ENCODE data around the gene CHST12.

CHST12 gene

GRCh38 chr7:2403014-2403717, at the start of gene CHST12:
CHST12 (plus strand) TSS chr7:2403611; CDS start chr7:2432640, 29,029 bp downstream.
- H3K27me3 ChIP-seq (ENCODE audit: insufficient read depth, low read length), result no peaks in the 10 kb centered on the region
- no peaks in the 10 kb centered on the region for H3K9me3 ChIP-seq (ENCODE audit: low read length)
- H3K4me3 ChIP-seq (ENCODE audit: low read length), result peak within 1 kb of the TSS; percentile 90

GRCh38 chr7:2353936-2354185, 49.5 kb upstream of the CHST12 start:
- H3K36me3 ChIP-seq (ENCODE audit: insufficient read depth, low read length), result peaks cover 20% of the 10 kb centered on the region
- no peaks in the 10 kb centered on the region for H3K9me3 ChIP-seq (ENCODE audit: low read length)
- H3K4me3 ChIP-seq (ENCODE audit: low read length), result peak overlapping the region; percentile 63

More at GRCh38 chr7:2403014-2403717, at the start of gene CHST12:
- Histone ChIP-seq H3K36me3 (ENCODE audit: insufficient read depth, low read length) (no peaks in the 10 kb centered on the region), H3K4me1 (ENCODE audit: insufficient read depth, low read length) (peaks cover 20% of the 10 kb centered on the region), H2AFZ (ENCODE audit: low read depth, low read length) (peak within 1 kb of the TSS; percentile 97)

GRCh38 chr7:2354186-2354938, 49.0 kb upstream of the CHST12 start, which contains the start of gene EIF3B:
EIF3B (plus strand) TSS chr7:2354827; CDS start chr7:2354922, 95 bp downstream.
- Histone ChIP-seq H3K36me3 (ENCODE audit: insufficient read depth, low read length) (peaks cover 20% of the 10 kb centered on the region), H2AFZ (ENCODE audit: low read depth, low read length) (peak within 1 kb of the TSS; percentile 97), H3K4me3 (ENCODE audit: low read length) (peak within 1 kb of the TSS; percentile 63), H3K4me1 (ENCODE audit: insufficient read depth, low read length) (peaks cover 17% of the 10 kb centered on the region), H3K27me3 (ENCODE audit: insufficient read depth, low read length) (no peaks in the 10 kb centered on the region), H3K9me3 (ENCODE audit: low read length) (no peaks in the 10 kb centered on the region)

More at GRCh38 chr7:2353936-2354185, 49.5 kb upstream of the CHST12 start:
- Histone ChIP-seq H3K27me3 (ENCODE audit: insufficient read depth, low read length) (no peaks in the 10 kb centered on the region), H2AFZ (ENCODE audit: low read depth, low read length) (peak overlapping the region; percentile 97), H3K4me1 (ENCODE audit: insufficient read depth, low read length) (peaks cover 17% of the 10 kb centered on the region)

GRCh38 chr7:2354939-2355704, 48.3 kb upstream of the CHST12 start:
- Histone ChIP-seq H2AFZ (ENCODE audit: low read depth, low read length) (no peak overlapping the region), H3K4me3 (ENCODE audit: low read length) (peak overlapping the region; percentile 63), H3K9me3 (ENCODE audit: low read length) (no peaks in the 10 kb centered on the region), H3K36me3 (ENCODE audit: insufficient read depth, low read length) (peaks cover 25% of the 10 kb centered on the region), H3K27me3 (ENCODE audit: insufficient read depth, low read length) (no peaks in the 10 kb centered on the region), H3K4me1 (ENCODE audit: insufficient read depth, low read length) (peaks cover 23% of the 10 kb centered on the region)

GRCh38 chr7:2355705-2356008, 47.8 kb upstream of the CHST12 start:
- Histone ChIP-seq H2AFZ (ENCODE audit: low read depth, low read length) (no peak overlapping the region), H3K9me3 (ENCODE audit: low read length) (no peaks in the 10 kb centered on the region), H3K36me3 (ENCODE audit: insufficient read depth, low read length) (peaks cover 28% of the 10 kb centered on the region), H3K27me3 (ENCODE audit: insufficient read depth, low read length) (no peaks in the 10 kb centered on the region), H3K4me3 (ENCODE audit: low read length) (peak overlapping the region; percentile 63), H3K4me1 (ENCODE audit: insufficient read depth, low read length) (peaks cover 25% of the 10 kb centered on the region)

- H3K4me3 ChIP-seq (ENCODE audit: low read length), result no peak overlapping the region
- H2AFZ ChIP-seq (ENCODE audit: low read depth, low read length), result no peak overlapping the region
- peaks cover 25% of the 10 kb centered on the region for H3K4me1 ChIP-seq (ENCODE audit: insufficient read depth, low read length)
- H3K9me3 ChIP-seq (ENCODE audit: low read length), result no peaks in the 10 kb centered on the region
- peaks cover 36% of the 10 kb centered on the region for H3K36me3 ChIP-seq (ENCODE audit: insufficient read depth, low read length)
- no peaks in the 10 kb centered on the region for H3K27me3 ChIP-seq (ENCODE audit: insufficient read depth, low read length)
Observed at GRCh38 chr7:2357165-2357564, 46.2 kb upstream of the CHST12 start.

GRCh38 chr7:2357571-2357970, 45.8 kb upstream of the CHST12 start:
- Histone ChIP-seq H3K4me3 (ENCODE audit: low read length) (no peak overlapping the region), H3K27me3 (ENCODE audit: insufficient read depth, low read length) (no peaks in the 10 kb centered on the region), H3K4me1 (ENCODE audit: insufficient read depth, low read length) (peaks cover 25% of the 10 kb centered on the region), H3K9me3 (ENCODE audit: low read length) (no peaks in the 10 kb centered on the region), H2AFZ (ENCODE audit: low read depth, low read length) (no peak overlapping the region), H3K36me3 (ENCODE audit: insufficient read depth, low read length) (peaks cover 40% of the 10 kb centered on the region)

- H2AFZ ChIP-seq (ENCODE audit: low read depth, low read length), result no peak overlapping the region
- H3K4me1 ChIP-seq (ENCODE audit: insufficient read depth, low read length), result peaks cover 25% of the 10 kb centered on the region
- H3K4me3 ChIP-seq (ENCODE audit: low read length), result no peak overlapping the region
- H3K27me3 ChIP-seq (ENCODE audit: insufficient read depth, low read length), result no peaks in the 10 kb centered on the region
- H3K9me3 ChIP-seq (ENCODE audit: low read length), result no peaks in the 10 kb centered on the region
- peaks cover 54% of the 10 kb centered on the region for H3K36me3 ChIP-seq (ENCODE audit: insufficient read depth, low read length)
Observed at GRCh38 chr7:2358968-2359527, 44.4 kb upstream of the CHST12 start.

- Histone ChIP-seq H3K9me3 (ENCODE audit: low read length) (no peaks in the 10 kb centered on the region), H3K4me1 (ENCODE audit: insufficient read depth, low read length) (peaks cover 25% of the 10 kb centered on the region), H3K36me3 (ENCODE audit: insufficient read depth, low read length) (peaks cover 60% of the 10 kb centered on the region), H2AFZ (ENCODE audit: low read depth, low read length) (no peak overlapping the region), H3K27me3 (ENCODE audit: insufficient read depth, low read length) (no peaks in the 10 kb centered on the region), H3K4me3 (ENCODE audit: low read length) (no peak overlapping the region)
Observed at GRCh38 chr7:2359610-2360009, 43.8 kb upstream of the CHST12 start.

GRCh38 chr7:2360796-2361195, 42.6 kb upstream of the CHST12 start:
- H3K4me3 ChIP-seq (ENCODE audit: low read length), result no peak overlapping the region
- peaks cover 70% of the 10 kb centered on the region for H3K36me3 ChIP-seq (ENCODE audit: insufficient read depth, low read length)
- peaks cover 22% of the 10 kb centered on the region for H3K4me1 ChIP-seq (ENCODE audit: insufficient read depth, low read length)
- H3K9me3 ChIP-seq (ENCODE audit: low read length), result no peaks in the 10 kb centered on the region
- no peak overlapping the region for H2AFZ ChIP-seq (ENCODE audit: low read depth, low read length)
- H3K27me3 ChIP-seq (ENCODE audit: insufficient read depth, low read length), result no peaks in the 10 kb centered on the region

- Histone ChIP-seq H2AFZ (ENCODE audit: low read depth, low read length) (no peak overlapping the region), H3K27me3 (ENCODE audit: insufficient read depth, low read length) (no peaks in the 10 kb centered on the region), H3K9me3 (ENCODE audit: low read length) (no peaks in the 10 kb centered on the region), H3K4me1 (ENCODE audit: insufficient read depth, low read length) (peaks cover 8% of the 10 kb centered on the region), H3K36me3 (ENCODE audit: insufficient read depth, low read length) (peaks cover 77% of the 10 kb centered on the region), H3K4me3 (ENCODE audit: low read length) (no peak overlapping the region)
Observed at GRCh38 chr7:2362385-2363088, 40.9 kb upstream of the CHST12 start.

GRCh38 chr7:2369139-2369538, 34.3 kb upstream of the CHST12 start:
- H3K4me1 ChIP-seq (ENCODE audit: insufficient read depth, low read length), result no peaks in the 10 kb centered on the region
- H3K27me3 ChIP-seq (ENCODE audit: insufficient read depth, low read length), result no peaks in the 10 kb centered on the region
- peaks cover 86% of the 10 kb centered on the region for H3K36me3 ChIP-seq (ENCODE audit: insufficient read depth, low read length)
- H3K9me3 ChIP-seq (ENCODE audit: low read length), result no peaks in the 10 kb centered on the region
- no peak overlapping the region for H2AFZ ChIP-seq (ENCODE audit: low read depth, low read length)
- H3K4me3 ChIP-seq (ENCODE audit: low read length), result no peak overlapping the region
